K562 (cell line): ENCODE data around the gene ZNF467. TPM values are rescaled to one million over a fixed set of nuclear protein-coding genes. Genes with fewer than 3 reads are reported as not detected.

Experiments
- ATAC-seq: fragments of 200-7000 bp; cut with Tn5 transposase; 3 replicates; pipeline ENCODE4 v1.9.1; 2020; ENCODE audit warnings: moderate library complexity
- BruUV-seq: library from RNA; stranded (reverse); fragments of 400-500 nt; replicated peaks from 2 replicates; lab custom pipeline; 2021; lab: Mats Ljungman, UMichigan
- CTCF ChIA-PET: fragments of 300-600 bp; formaldehyde crosslinking; extraction: SDS; loops from one replicate; lab custom pipeline; 2021; ENCODE audit warnings: low intra/inter-chr PET ratio; lab: Yijun Ruan, JAX
- POLR2A ChIA-PET: fragments of 300-600, 350-650 bp; sonication (Branson Sonifier 250); formaldehyde crosslinking; extraction: SDS; loops from one replicate; lab custom pipeline; 2021; ENCODE audit warnings: antibody characterized with exemption, inconsistent platforms; lab: Yijun Ruan, JAX
- DNase-seq, 4 experiments: peaks; one replicate each; pipeline versions ENCODE4 v3.0.0 to v3.0.0-alpha.2; 2011 to 2018; ENCODE audit warnings: low spot score in 3 of 4, mixed read lengths in 3 of 4; ENCODE audit errors: extremely low read depth in 1 of 4
- FAIRE-seq: peaks from 2 replicates; lab custom pipeline; 2011; peaks lifted over from hg19 to GRCh38; lab: Jason Lieb, UNC
- H2AFZ ChIP-seq: 2 replicates; pipeline ENCODE4 v1.6.0; 2011; ENCODE audit warnings: low read depth, low read length, control low read depth, inconsistent platforms
- H3K27ac ChIP-seq: fragments of 200-600 bp; 3 replicates; pipeline ENCODE4 v1.8.0; 2011; ENCODE audit warnings: low read depth, mild to moderate bottlenecking, control low read depth, inconsistent platforms, low read length, moderate library complexity, mixed read lengths; ENCODE audit errors: extremely low read depth
- H3K27me3 ChIP-seq, 2 experiments: fragments of 300-600 bp in 1 of 2; 2 replicates in 1 of 2; 3 replicates in 1 of 2; pipeline versions ENCODE4 v1.6.0 to v1.8.0; 2011; ENCODE audit warnings: inconsistent platforms in 2 of 2, low read length in 2 of 2, mild to moderate bottlenecking in 1 of 2, mixed read lengths in 1 of 2, moderate library complexity in 1 of 2; ENCODE audit not compliant: control insufficient read depth in 2 of 2, insufficient read depth in 2 of 2
- H3K36me3 ChIP-seq: fragments of 300-600 bp; 3 replicates; pipeline ENCODE4 v1.8.0; 2011; ENCODE audit warnings: mild to moderate bottlenecking, low read length, inconsistent platforms; ENCODE audit not compliant: control insufficient read depth, insufficient read depth
- H3K4me1 ChIP-seq, 2 experiments: fragments of 200-600 bp in 1 of 2; replicated peaks in 1 of 2; 2 replicates in 1 of 2; 3 replicates in 1 of 2; pipeline versions ENCODE4 v1.5.1 to v1.8.0; 2011; ENCODE audit warnings: inconsistent platforms in 2 of 2, low read length in 2 of 2, mild to moderate bottlenecking in 1 of 2, mixed read lengths in 1 of 2, moderate library complexity in 1 of 2; ENCODE audit not compliant: control insufficient read depth in 2 of 2, insufficient read depth in 2 of 2
- H3K4me2 ChIP-seq: 2 replicates; pipeline ENCODE4 v1.6.1; 2011; ENCODE audit warnings: low read length, control low read depth, inconsistent platforms, mixed read lengths; ENCODE audit not compliant: insufficient read depth
- H3K4me3 ChIP-seq: fragments of 200-600 bp; sonication (generic), shearing (Covaris generic); 2 replicates; pipeline ENCODE4 v1.5.1; 2016; ENCODE audit warnings: control low read depth, inconsistent platforms
- H3K79me2 ChIP-seq: fragments of 200-600 bp; 3 replicates; pipeline ENCODE4 v1.8.0; 2011; ENCODE audit warnings: low read length, inconsistent platforms; ENCODE audit not compliant: control insufficient read depth, insufficient read depth
- H3K9ac ChIP-seq, 2 experiments: 2 replicates each; pipeline versions ENCODE4 v1.6.0 to v1.6.1; 2011; ENCODE audit warnings: low read depth in 2 of 2, low read length in 2 of 2, control low read depth in 1 of 2, inconsistent platforms in 1 of 2, mild to moderate bottlenecking in 1 of 2, mixed read lengths in 1 of 2; ENCODE audit not compliant: insufficient read depth in 1 of 2
- H3K9me1 ChIP-seq: one replicate; pipeline ENCODE4 v1.6.0; 2011; ENCODE audit warnings: inconsistent platforms, mild to moderate bottlenecking, low read length, moderate library complexity; ENCODE audit not compliant: control insufficient read depth, insufficient read depth
- H3K9me3 ChIP-seq: replicated peaks from 2 replicates; pipeline ENCODE4 v1.5.1; 2011; ENCODE audit warnings: low read depth, low read length, inconsistent platforms; ENCODE audit not compliant: control insufficient read depth, insufficient read depth
- H4K20me1 ChIP-seq: replicated peaks from 2 replicates; pipeline ENCODE4 v1.6.1; 2011; ENCODE audit warnings: low read length, inconsistent platforms, mixed read lengths; ENCODE audit not compliant: control insufficient read depth, insufficient read depth
- ARID3A ChIP-seq: IDR thresholded peaks from 2 replicates; pipeline ENCODE4 v1.6.1; 2012; ENCODE audit warnings: low read depth, low read length, improper control_type of control experiment, borderline replicate concordance
- E2F6 ChIP-seq, 2 experiments: IDR thresholded peaks; 2 replicates each; pipeline ENCODE4 v1.6.1; 2011; ENCODE audit warnings: borderline replicate concordance in 1 of 2, control low read depth in 1 of 2, low read depth in 1 of 2, low read length in 1 of 2, mild to moderate bottlenecking in 1 of 2, mixed read lengths in 1 of 2, moderate library complexity in 1 of 2; ENCODE audit not compliant: insufficient read depth in 1 of 2, insufficient read length in 1 of 2, poor library complexity in 1 of 2, severe bottlenecking in 1 of 2; ENCODE audit errors: extremely low read depth in 1 of 2
- NR2C1 ChIP-seq, 2 experiments: fragments of 450-650 bp; IDR thresholded peaks; 2 replicates each; pipeline ENCODE4 v1.6.1; 2017; ENCODE audit warnings: mild to moderate bottlenecking in 2 of 2, antibody characterized with exemption in 1 of 2, inconsistent platforms in 1 of 2, missing compliant biosample characterization in 1 of 2, missing genetic modification characterization in 1 of 2
- PHB ChIP-seq: fragments of 250-450 bp; sonication (Bioruptor Pico); IDR thresholded peaks from 2 replicates; pipeline ENCODE4 v1.5.0; 2021
- PYGO2 ChIP-seq: fragments of 450-650 bp; IDR thresholded peaks from 2 replicates; pipeline ENCODE4 v1.6.1; 2016; ENCODE audit warnings: mild to moderate bottlenecking, missing genetic modification characterization, moderate library complexity, missing compliant biosample characterization
- RHOXF2B ChIP-seq: fragments of 250-450 bp; sonication (Bioruptor Pico); conservative IDR thresholded peaks from 2 replicates; pipeline ENCODE4 v1.5.1; 2021
- SMAD1 ChIP-seq: fragments of 150-350 bp; IDR thresholded peaks from 2 replicates; pipeline ENCODE4 v1.6.1; 2014; ENCODE audit warnings: low read length, low read depth; ENCODE audit not compliant: partially characterized antibody
- THAP12 ChIP-seq: fragments of 250-450 bp; sonication (Bioruptor Pico); IDR thresholded peaks from 2 replicates; pipeline ENCODE4 v1.9.0; 2021; ENCODE audit warnings: mild to moderate bottlenecking, inconsistent platforms
- U2AF1 ChIP-seq: fragments of 200-400 bp; formaldehyde crosslinking; optimal IDR thresholded peaks from 2 replicates; pipeline ENCODE3; 2017; ENCODE audit warnings: mild to moderate bottlenecking, low read depth, low read length, moderate library complexity
- ZNF263 ChIP-seq: sonication (generic); formaldehyde crosslinking; IDR thresholded peaks from 2 replicates; pipeline ENCODE4 v1.8.0; 2022; ENCODE audit warnings: mild to moderate bottlenecking, missing genetic modification reagents, borderline replicate concordance
- WGBS: fragments of 100-300 bp; shearing (Covaris generic); methylation state at CpG from one replicate; pipeline ENCODE4 v1.1.6; 2016; ENCODE audit warnings: low coverage, mixed read lengths; ENCODE audit not compliant: insufficient coverage; ENCODE audit errors: missing lambda C conversion rate; 5-methylcytosine and 5-hydroxymethylcytosine counted together
- in situ Hi-C: fragments of 300-500 bp; cut with MboI; formaldehyde crosslinking; loops from 4 replicates; pipeline ENCODE4 v1.15.0; 2018; ENCODE audit warnings: inconsistent platforms, mixed read lengths
- intact Hi-C: fragments of 100-400 bp; cut with micrococcal nuclease; formaldehyde crosslinking; loops from 2 replicates; pipeline ENCODE4 v1.14.2; 2022
- polyA plus RNA-seq, 8 experiments: library from polyadenylated mRNA; depleted of rRNA in 4 of 8; stranded (reverse) in 5 of 8; unstranded in 3 of 8; fragments of >200 nt; fragmentation: Nextera tagmentation in 2 of 8; fragmentation: Illumina TruSeq in 1 of 8; extraction: Ambion mirVana in 2 of 8; extraction: Trizol in 1 of 8; gene quantifications; 2 replicates each; pipeline versions ENCODE4 v1.2.1 to v1.2.3, GENCODE V29; 2011 to 2014; ENCODE audit warnings: inconsistent platforms in 1 of 8, missing spikeins in 1 of 8
- total RNA-seq, 7 experiments: library from RNA; depleted of rRNA in 6 of 7; stranded (reverse); fragments of >200 nt in 6 of 7; fragmentation: Illumina TruSeq in 2 of 7; extraction: Trizol in 2 of 7; gene quantifications; 2 replicates each; pipeline versions ENCODE4 v1.2.1 to v1.2.3, GENCODE V29; 2011 to 2021; ENCODE audit warnings: low replicate concordance in 1 of 7

The ZNF467 gene
- total and polyA plus RNA-seq, 9 of the 15 experiments (the other 6 are each of a cell fraction or from before 2014, with no cell fraction given), result 0.32 to 14.2 (median 1.7) TPM

GRCh38 chr7:149794661-149795060, 21.3 kb upstream of the ZNF467 start:
- Histone ChIP-seq H3K4me3 (no peak overlapping the region), H4K20me1 (no peaks in the 10 kb centered on the region; the same call in 1 of the 2 replicates), H2AFZ (no peak overlapping the region; the same call in 1 of the 2 replicates), H3K36me3 (no peaks in the 10 kb centered on the region), H3K9me3 (no peaks in the 10 kb centered on the region), H3K27ac (no peak overlapping the region), H3K27me3 (peaks cover 12 to 65% of the 10 kb centered on the region in 2 experiments; a peak in 4 of 5 replicates), H3K9me1 (no peaks in the 10 kb centered on the region), H3K4me1 (peaks cover 0 to 56% of the 10 kb centered on the region in 2 experiments; a peak in 3 of 5 replicates), H3K79me2 (no peaks in the 10 kb centered on the region), H3K4me2 (no peak overlapping the region), H3K9ac (peak overlapping the region in 1 of 2 experiments; percentile 3; a peak in 1 of 4 replicates)
- DNase-seq (peak in 3 of 4 experiments; percentile 42 to 54 (median 50)), ATAC-seq (peak; percentile 12; the same call in 2 of the 3 replicates), FAIRE-seq (no peak)
- ChIA-PET CTCF (no interaction called here), POLR2A (interaction anchor here (0.9 to 1.5 kb wide), 3 partner anchors 21 to 45 kb away, joined by 3 read pairs; no protein-coding TSS in a partner anchor)
- in situ Hi-C loops, result no loop called here
- BruUV-seq, result no TSS peak
- WGBS, result 1% methylated on average over 6 of the region's 6 CpGs
- intact Hi-C loops, result no loop called here
- 0 out of 2 replicates have a peak, but pooled peaks have one; percentile 14 for TF ChIP-seq ZNF263 (CRISPR knock-in tag)
- TF ChIP-seq PYGO2, result no peak
- TF ChIP-seq PHB (CRISPR knock-in tag), result no peak
- no peak for TF ChIP-seq NR2C1 (IDR thresholded peaks at IDR 0.05)
- no peak for TF ChIP-seq NR2C1 (tag; IDR thresholded peaks at IDR 0.05)
- no peak for TF ChIP-seq RHOXF2B
- TF ChIP-seq U2AF1, result no peak
- TF ChIP-seq E2F6 (IDR thresholded peaks at IDR 0.05; ENCODE audit: borderline replicate concordance in 1 of 2, extremely low read depth in 1 of 2, insufficient read depth in 1 of 2, insufficient read length in 1 of 2, low read depth in 1 of 2, low read length in 1 of 2, poor library complexity in 1 of 2, severe bottlenecking in 1 of 2), result peak in 1 of 2 experiments; percentile 17
- TF ChIP-seq THAP12, result no peak
- TF ChIP-seq ARID3A, result no peak
- no peak for TF ChIP-seq SMAD1
